ENCODE data around the gene GATA5.
"Not testable (repeated sequence)": the region's sequence is repeated elsewhere in the genome, so short reads cannot be mapped to it uniquely, and the experiment has no call there.

Gene GATA5

GRCh38 chr20:62429455-62430310 lies 46.1 kb downstream of the GATA5 start:
- DNase-seq (ENCODE audit: low read depth), result no peak

- DNase-seq (ENCODE audit: low read depth), result no peak
These were observed 47.1 kb downstream of the GATA5 start for GRCh38 chr20:62428396-62429295.

GRCh38 chr20:62428002-62428372 lies 47.8 kb downstream of the GATA5 start:
- DNase-seq (ENCODE audit: low read depth), result no peak

GRCh38 chr20:62427172-62428001 lies 48.4 kb downstream of the GATA5 start, which contains the start of gene RBBP8NL:
Gene RBBP8NL (minus strand): TSS chr20:62427539. CDS start chr20:62419647, 7,892 bp downstream.
- DNase-seq (ENCODE audit: low read depth), result no peak

GRCh38 chr20:62426699-62427131 lies 49.1 kb downstream of the GATA5 start:
- DNase-seq (ENCODE audit: low read depth), result no peak

GRCh38 chr20:62426059-62426348 lies 49.8 kb downstream of the GATA5 start:
- DNase-seq (ENCODE audit: low read depth), result not testable (repeated sequence)

GRCh38 chr20:62425281-62426058 lies 50.3 kb downstream of the GATA5 start:
- no peak for DNase-seq (ENCODE audit: low read depth)

GRCh38 chr20:62424249-62425107 lies 51.3 kb downstream of the GATA5 start:
- no peak for DNase-seq (ENCODE audit: low read depth)

- no peak for DNase-seq (ENCODE audit: low read depth)
These were observed 52.5 kb downstream of the GATA5 start for GRCh38 chr20:62423326-62423706.

- DNase-seq (ENCODE audit: low read depth), result no peak
These were observed 53.0 kb downstream of the GATA5 start for GRCh38 chr20:62422636-62423325.

GRCh38 chr20:62421716-62421990 lies 54.1 kb downstream of the GATA5 start:
- no peak for DNase-seq (ENCODE audit: low read depth)

- DNase-seq (ENCODE audit: low read depth), result no peak
These were observed 54.7 kb downstream of the GATA5 start for GRCh38 chr20:62420846-62421715.

- DNase-seq (ENCODE audit: low read depth), result no peak
These were observed 56.0 kb downstream of the GATA5 start for GRCh38 chr20:62419759-62420158.

- no peak for DNase-seq (ENCODE audit: low read depth)
These were observed 56.9 kb downstream of the GATA5 start for GRCh38 chr20:62418709-62419487.

- no peak for DNase-seq (ENCODE audit: low read depth)
These were observed 57.6 kb downstream of the GATA5 start for GRCh38 chr20:62417981-62418708.

GRCh38 chr20:62416651-62417637 lies 58.9 kb downstream of the GATA5 start:
- DNase-seq (ENCODE audit: low read depth), result no peak
